HepG2 (cell line): ENCODE data around the gene MACROD2. TPM values are rescaled to one million over a fixed set of nuclear protein-coding genes. Genes with fewer than 3 reads are reported as not detected.

Experiments used
- ATAC-seq: fragments of 200-7000 bp; cut with Tn5 transposase; 3 replicates; pipeline ENCODE4 v1.9.1; 2020; ENCODE audit warnings: mild to moderate bottlenecking, moderate library complexity
- BruUV-seq: library from RNA; stranded (reverse); fragments of 400-500 nt; replicated peaks from 2 replicates; lab custom pipeline; 2021; lab: Mats Ljungman, UMichigan
- CTCF ChIA-PET: fragments of 300-600 bp; formaldehyde crosslinking; extraction: SDS; loops from one replicate; lab custom pipeline; 2021; ENCODE audit warnings: low total read pairs, inconsistent platforms, low intra/inter-chr PET ratio; lab: Yijun Ruan, JAX
- POLR2A ChIA-PET: fragments of 350-600 bp; sonication (Branson Sonifier 250); formaldehyde crosslinking; loops from one replicate; lab custom pipeline; 2020; ENCODE audit warnings: antibody characterized with exemption, inconsistent platforms; lab: Yijun Ruan, JAX
- DNase-seq: peaks from one replicate; pipeline ENCODE4 v3.0.0-alpha.2; 2015; ENCODE audit warnings: low spot score
- FAIRE-seq: peaks from 3 replicates; lab custom pipeline; 2011; peaks lifted over from hg19 to GRCh38; lab: Jason Lieb, UNC
- H2AFZ ChIP-seq: one replicate; pipeline ENCODE4 v1.6.1; 2011; ENCODE audit warnings: low read length, inconsistent platforms
- H3K27ac ChIP-seq: fragments of 300-600 bp; 3 replicates; pipeline ENCODE4 v1.8.0; 2011; ENCODE audit warnings: mixed run types, mild to moderate bottlenecking, mixed read lengths, low read length, inconsistent platforms; ENCODE audit not compliant: insufficient read depth; ENCODE audit errors: extremely low read length
- H3K27me3 ChIP-seq, 2 experiments: fragments of 200-600 bp in 1 of 2; 2 replicates in 1 of 2; 3 replicates in 1 of 2; pipeline versions ENCODE4 v1.6.0 to v1.8.0; 2011; ENCODE audit warnings: low read length in 2 of 2, mild to moderate bottlenecking in 2 of 2, moderate library complexity in 2 of 2, inconsistent platforms in 1 of 2; ENCODE audit not compliant: insufficient read depth in 2 of 2, control insufficient read depth in 1 of 2
- H3K36me3 ChIP-seq, 2 experiments: fragments of 200-600 bp in 1 of 2; replicated peaks in 1 of 2; 2 replicates in 1 of 2; 3 replicates in 1 of 2; pipeline versions ENCODE4 v1.5.1 to v1.8.0; 2011; ENCODE audit warnings: low read length in 2 of 2, inconsistent platforms in 1 of 2; ENCODE audit not compliant: insufficient read depth in 2 of 2, control insufficient read depth in 1 of 2
- H3K4me1 ChIP-seq: 2 replicates; pipeline ENCODE4 v1.5.1; 2012; ENCODE audit warnings: low read length, inconsistent platforms; ENCODE audit not compliant: insufficient read depth
- H3K4me2 ChIP-seq: 2 replicates; pipeline ENCODE4 v1.6.0; 2011; ENCODE audit warnings: low read depth, low read length, inconsistent platforms
- H3K4me3 ChIP-seq, 3 experiments: fragments of 200-600 bp in 1 of 3; sonication (generic), shearing (Covaris generic) in 1 of 3; replicated peaks in 1 of 3; 2 replicates each; pipeline ENCODE4 v1.5.1; 2011 to 2016; ENCODE audit warnings: low read length in 3 of 3, inconsistent platforms in 2 of 3, low read depth in 2 of 3, mild to moderate bottlenecking in 2 of 3, control low read depth in 1 of 3, mixed read lengths in 1 of 3; ENCODE audit not compliant: insufficient read depth in 1 of 3
- H3K79me2 ChIP-seq: one replicate; pipeline ENCODE4 v1.6.1; 2011; ENCODE audit warnings: low read length, inconsistent platforms; ENCODE audit not compliant: insufficient read depth
- H3K9ac ChIP-seq: 2 replicates; pipeline ENCODE4 v1.6.0; 2011; ENCODE audit warnings: mild to moderate bottlenecking, low read depth, low read length, inconsistent platforms; ENCODE audit not compliant: insufficient read depth
- H3K9me3 ChIP-seq: 2 replicates; pipeline ENCODE4 v1.5.1; 2012; ENCODE audit warnings: mild to moderate bottlenecking, low read length
- H4K20me1 ChIP-seq: 2 replicates; pipeline ENCODE4 v1.6.0; 2011; ENCODE audit warnings: inconsistent platforms, mild to moderate bottlenecking, low read length, moderate library complexity; ENCODE audit not compliant: insufficient read depth
- GPN1 ChIP-seq: sonication (generic); formaldehyde crosslinking; IDR thresholded peaks from 2 replicates; pipeline ENCODE4 v1.5.1; 2020; ENCODE audit warnings: missing genetic modification reagents, borderline replicate concordance
- IRX3 ChIP-seq: sonication (generic); formaldehyde crosslinking; IDR thresholded peaks from 2 replicates; pipeline ENCODE4 v1.8.1; 2023; ENCODE audit warnings: mild to moderate bottlenecking, low read depth, missing genetic modification reagents, borderline replicate concordance
- MAFF ChIP-seq: IDR thresholded peaks from 2 replicates; pipeline ENCODE4 v1.6.1; 2011; ENCODE audit warnings: low read depth, low read length, improper control_type of control experiment
- MAFK ChIP-seq, 2 experiments: IDR thresholded peaks in 1 of 2; conservative IDR thresholded peaks in 1 of 2; 2 replicates each; pipeline ENCODE4 v1.6.1; 2011; ENCODE audit warnings: improper control_type of control experiment in 2 of 2, low read length in 2 of 2
- SPEN ChIP-seq: sonication (generic); formaldehyde crosslinking; IDR thresholded peaks from 2 replicates; pipeline ENCODE4 v1.5.1; 2020; ENCODE audit warnings: low read depth, mild to moderate bottlenecking, missing genetic modification reagents
- TCF12 ChIP-seq, 2 experiments: fragments of 450-650 bp in 1 of 2; sonication (generic) in 1 of 2; formaldehyde crosslinking in 1 of 2; IDR thresholded peaks; 2 replicates each; pipeline versions ENCODE4 v1.6.1 to v1.8.0; 2017 to 2022; ENCODE audit warnings: antibody characterized with exemption in 1 of 2, mild to moderate bottlenecking in 1 of 2, missing genetic modification reagents in 1 of 2, moderate library complexity in 1 of 2
- TFDP1 ChIP-seq: IDR thresholded peaks from 2 replicates; pipeline ENCODE4 v1.6.1; 2016; ENCODE audit warnings: missing compliant biosample characterization, missing genetic modification reagents, borderline replicate concordance
- ZNF34 ChIP-seq: sonication (generic); formaldehyde crosslinking; IDR thresholded peaks from 2 replicates; pipeline ENCODE4 v1.4.0; 2020; ENCODE audit warnings: mild to moderate bottlenecking, missing genetic modification reagents, borderline replicate concordance
- ZNF44 ChIP-seq: sonication (generic); formaldehyde crosslinking; IDR thresholded peaks from 2 replicates; pipeline ENCODE4 v1.5.1; 2020; ENCODE audit warnings: mild to moderate bottlenecking, missing genetic modification reagents
- WGBS: methylation state at CpG from one replicate; pipeline ENCODE4 v1.1.6; 2017; ENCODE audit warnings: low lambda C conversion rate; 5-methylcytosine and 5-hydroxymethylcytosine counted together
- in situ Hi-C: cut with HindIII; loops from 2 replicates; pipeline ENCODE4 v1.10.0; 2017; ENCODE audit warnings: low pct_unique_long_range_greater_than_20kb; ENCODE audit not compliant: extremely low pct_ligation_motif_present
- intact Hi-C: fragments of 100-400 bp; cut with micrococcal nuclease; formaldehyde crosslinking; loops from one replicate; pipeline ENCODE4 v1.10.0; 2022; ENCODE audit not compliant: unreplicated experiment
- polyA plus RNA-seq, 8 experiments: library from polyadenylated mRNA; depleted of rRNA in 3 of 8; stranded (reverse) in 7 of 8; unstranded in 1 of 8; fragments of >200 nt; fragmentation: Illumina TruSeq in 4 of 8; extraction: Trizol in 4 of 8; gene quantifications; 2 replicates each; pipeline versions ENCODE4 v1.2.1 to v1.2.3, GENCODE V29; 2011 to 2016; ENCODE audit warnings: low read depth in 4 of 8, missing spikeins in 1 of 8, mixed read lengths in 1 of 8; ENCODE audit not compliant: insufficient read depth in 1 of 8
- total RNA-seq, 5 experiments: library from RNA; depleted of rRNA; stranded (reverse); fragments of >200 nt; fragmentation: Illumina TruSeq; extraction: Trizol; gene quantifications; 2 replicates each; pipeline ENCODE4 v1.2.3, GENCODE V29; 2016; ENCODE audit warnings: low read depth in 1 of 5

The MACROD2 gene
- total and polyA plus RNA-seq, 2 of the 13 experiments (the other 11 are each of a cell fraction or from before 2014, with no cell fraction given), result 0.13 to 0.51 TPM

DNA sequence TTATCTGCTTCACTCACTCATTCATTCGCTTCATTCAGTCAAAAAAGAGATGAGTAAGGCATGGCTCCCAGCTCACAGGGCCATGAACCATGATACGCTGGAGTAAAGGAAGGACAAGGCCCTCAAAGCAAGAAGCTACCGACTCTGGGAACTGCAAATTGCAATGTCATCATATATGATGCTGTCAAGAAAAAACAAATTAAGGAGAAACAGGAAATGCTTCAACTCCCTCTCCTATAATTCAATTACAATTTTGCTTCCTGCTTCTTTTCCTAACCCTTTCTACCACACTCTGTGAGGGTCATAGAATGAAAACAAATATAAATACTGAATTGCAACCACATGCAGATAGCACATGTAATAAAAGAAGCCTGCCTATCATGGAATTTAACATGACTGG, 1067.8 kb downstream of the MACROD2 start:
- no peaks in the 10 kb centered on the region for H3K27me3 ChIP-seq
- H4K20me1 ChIP-seq, result no peaks in the 10 kb centered on the region
- ChIA-PET CTCF (no interaction called here), POLR2A (interaction anchor here (3.8 to 5.2 kb wide), 2 partner anchors 78 to 84 kb away, joined by 56 to 59 read pairs; no protein-coding TSS in a partner anchor)
- in situ Hi-C loops, result loop anchor here (5.0 kb wide), 1 partner anchor 76 kb away; no protein-coding TSS in a partner anchor
- FAIRE-seq (no peak), ATAC-seq (no peak), DNase-seq (no peak)
- WGBS, result 89% methylated on average over 3 of the region's 3 CpGs
- TF ChIP-seq TCF12 (IDR thresholded peaks at IDR 0.05), result no peak
- TF ChIP-seq TCF12 (CRISPR knock-in tag; IDR thresholded peaks at IDR 0.05), result no peak
- no peak for TF ChIP-seq GPN1 (CRISPR knock-in tag)
- no peak for TF ChIP-seq TFDP1 (CRISPR knock-in tag)
- TF ChIP-seq SPEN, result no peak
- 0 out of 2 replicates have a peak, but pooled peaks have one; percentile 73 for TF ChIP-seq ZNF34 (CRISPR knock-in tag)
- peak; percentile 98 for TF ChIP-seq MAFK (conservative IDR thresholded peaks at IDR 0.05 in 1 of 2, IDR thresholded peaks at IDR 0.05 in 1 of 2; ENCODE audit: low read length in 2 of 2)
- TF ChIP-seq IRX3, result no peak
- peak; percentile 98 for TF ChIP-seq MAFF
- no peak for TF ChIP-seq ZNF44 (CRISPR knock-in tag)
- no peak overlapping the region for H2AFZ ChIP-seq
- intact Hi-C loops, result loop anchor here (5.0 to 10.0 kb wide), 2 partner anchors 186 to 728 kb away; partner anchors contain the start of gene FLRT3
- no TSS peak for BruUV-seq
- H3K36me3 ChIP-seq, result no peaks in the 10 kb centered on the region
- H3K4me3 ChIP-seq, result no peak overlapping the region
- H3K79me2 ChIP-seq, result no peaks in the 10 kb centered on the region
- no peak overlapping the region for H3K4me2 ChIP-seq
- H3K9ac ChIP-seq, result no peak overlapping the region
- no peaks in the 10 kb centered on the region for H3K9me3 ChIP-seq
- peaks cover 44% of the 10 kb centered on the region for H3K4me1 ChIP-seq
- H3K27ac ChIP-seq, result peak overlapping the region; percentile 64
